ENCODE measurements around the gene ACTR10.

Gene ACTR10

DNA sequence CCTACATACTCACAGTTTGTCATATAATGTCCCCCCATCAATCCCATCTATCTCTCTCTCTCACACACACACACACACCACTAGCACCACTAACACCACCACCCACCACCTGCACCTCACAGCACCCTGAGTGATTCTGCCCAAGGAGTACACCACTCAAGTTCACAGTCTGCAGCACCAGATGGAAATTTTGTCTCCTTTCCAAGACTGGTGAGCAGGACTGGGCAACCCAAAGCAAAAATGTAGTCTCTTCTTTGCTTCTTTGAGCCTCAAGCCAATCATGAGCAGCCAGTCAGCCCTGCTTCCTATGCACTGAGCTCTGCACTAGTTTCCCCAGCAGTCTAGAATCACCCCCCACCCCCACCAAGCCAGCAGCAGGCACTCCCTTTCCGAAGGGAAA is 32.9 kb upstream of the ACTR10 start:
- DNase-seq (ENCODE audit: low read depth in 1 of 2, low spot score in 1 of 2), result no peak
- Histone ChIP-seq H3K4me3 (replicated peaks; ENCODE audit: insufficient read depth, low read length) (no peak overlapping the region), H3K27me3 (ENCODE audit: insufficient read depth, poor library complexity, severe bottlenecking) (no peaks in the 10 kb centered on the region), H3K27ac (replicated peaks) (no peak overlapping the region)
- TF ChIP-seq SPI1 (IDR thresholded peaks at IDR 0.05; ENCODE audit: borderline replicate concordance, low read depth) (no peak), POLR2AphosphoS5 (IDR thresholded peaks at IDR 0.05; ENCODE audit: low read depth) (no peak), GABPA (IDR thresholded peaks at IDR 0.05; ENCODE audit: low read depth) (no peak)
- TF ChIP-seq, protein P1, sequence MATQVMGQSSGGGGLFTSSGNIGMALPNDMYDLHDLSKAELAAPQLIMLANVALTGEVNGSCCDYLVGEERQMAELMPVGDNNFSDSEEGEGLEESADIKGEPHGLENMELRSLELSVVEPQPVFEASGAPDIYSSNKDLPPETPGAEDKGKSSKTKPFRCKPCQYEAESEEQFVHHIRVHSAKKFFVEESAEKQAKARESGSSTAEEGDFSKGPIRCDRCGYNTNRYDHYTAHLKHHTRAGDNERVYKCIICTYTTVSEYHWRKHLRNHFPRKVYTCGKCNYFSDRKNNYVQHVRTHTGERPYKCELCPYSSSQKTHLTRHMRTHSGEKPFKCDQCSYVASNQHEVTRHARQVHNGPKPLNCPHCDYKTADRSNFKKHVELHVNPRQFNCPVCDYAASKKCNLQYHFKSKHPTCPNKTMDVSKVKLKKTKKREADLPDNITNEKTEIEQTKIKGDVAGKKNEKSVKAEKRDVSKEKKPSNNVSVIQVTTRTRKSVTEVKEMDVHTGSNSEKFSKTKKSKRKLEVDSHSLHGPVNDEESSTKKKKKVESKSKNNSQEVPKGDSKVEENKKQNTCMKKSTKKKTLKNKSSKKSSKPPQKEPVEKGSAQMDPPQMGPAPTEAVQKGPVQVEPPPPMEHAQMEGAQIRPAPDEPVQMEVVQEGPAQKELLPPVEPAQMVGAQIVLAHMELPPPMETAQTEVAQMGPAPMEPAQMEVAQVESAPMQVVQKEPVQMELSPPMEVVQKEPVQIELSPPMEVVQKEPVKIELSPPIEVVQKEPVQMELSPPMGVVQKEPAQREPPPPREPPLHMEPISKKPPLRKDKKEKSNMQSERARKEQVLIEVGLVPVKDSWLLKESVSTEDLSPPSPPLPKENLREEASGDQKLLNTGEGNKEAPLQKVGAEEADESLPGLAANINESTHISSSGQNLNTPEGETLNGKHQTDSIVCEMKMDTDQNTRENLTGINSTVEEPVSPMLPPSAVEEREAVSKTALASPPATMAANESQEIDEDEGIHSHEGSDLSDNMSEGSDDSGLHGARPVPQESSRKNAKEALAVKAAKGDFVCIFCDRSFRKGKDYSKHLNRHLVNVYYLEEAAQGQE (IDR thresholded peaks at IDR 0.05; ENCODE audit: insufficient replicate concordance, low read depth), result no peak
- TF ChIP-seq, protein P2, sequence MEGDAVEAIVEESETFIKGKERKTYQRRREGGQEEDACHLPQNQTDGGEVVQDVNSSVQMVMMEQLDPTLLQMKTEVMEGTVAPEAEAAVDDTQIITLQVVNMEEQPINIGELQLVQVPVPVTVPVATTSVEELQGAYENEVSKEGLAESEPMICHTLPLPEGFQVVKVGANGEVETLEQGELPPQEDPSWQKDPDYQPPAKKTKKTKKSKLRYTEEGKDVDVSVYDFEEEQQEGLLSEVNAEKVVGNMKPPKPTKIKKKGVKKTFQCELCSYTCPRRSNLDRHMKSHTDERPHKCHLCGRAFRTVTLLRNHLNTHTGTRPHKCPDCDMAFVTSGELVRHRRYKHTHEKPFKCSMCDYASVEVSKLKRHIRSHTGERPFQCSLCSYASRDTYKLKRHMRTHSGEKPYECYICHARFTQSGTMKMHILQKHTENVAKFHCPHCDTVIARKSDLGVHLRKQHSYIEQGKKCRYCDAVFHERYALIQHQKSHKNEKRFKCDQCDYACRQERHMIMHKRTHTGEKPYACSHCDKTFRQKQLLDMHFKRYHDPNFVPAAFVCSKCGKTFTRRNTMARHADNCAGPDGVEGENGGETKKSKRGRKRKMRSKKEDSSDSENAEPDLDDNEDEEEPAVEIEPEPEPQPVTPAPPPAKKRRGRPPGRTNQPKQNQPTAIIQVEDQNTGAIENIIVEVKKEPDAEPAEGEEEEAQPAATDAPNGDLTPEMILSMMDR (IDR thresholded peaks at IDR 0.05; ENCODE audit: insufficient read depth, low read length), result no peak

DNA sequence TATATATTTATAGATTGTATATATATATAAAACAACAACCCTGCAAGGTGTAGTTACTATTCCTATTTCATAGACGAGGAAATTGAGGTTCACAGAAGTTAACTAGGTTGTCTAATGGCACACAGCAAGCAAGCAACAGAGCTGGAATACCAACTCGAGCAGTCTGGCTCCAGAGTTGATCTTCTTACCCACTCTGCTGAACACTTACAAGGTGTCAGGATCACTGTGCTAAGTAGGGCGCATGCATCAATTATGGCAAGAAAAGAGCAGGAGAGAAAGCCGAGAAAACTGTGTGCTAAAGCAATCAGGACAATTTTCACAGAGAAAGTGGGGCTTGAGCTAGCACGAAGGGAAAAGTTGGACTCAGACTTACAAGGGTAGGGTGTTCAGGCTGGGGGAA is 32.1 kb upstream of the ACTR10 start:
- TF ChIP-seq SPI1 (IDR thresholded peaks at IDR 0.05; ENCODE audit: borderline replicate concordance, low read depth) (no peak), GABPA (IDR thresholded peaks at IDR 0.05; ENCODE audit: low read depth) (no peak), POLR2AphosphoS5 (IDR thresholded peaks at IDR 0.05; ENCODE audit: low read depth) (no peak)
- TF ChIP-seq, protein P1 (IDR thresholded peaks at IDR 0.05; ENCODE audit: insufficient replicate concordance, low read depth), result no peak
- TF ChIP-seq, protein P2 (IDR thresholded peaks at IDR 0.05; ENCODE audit: insufficient read depth, low read length), result no peak
- DNase-seq (ENCODE audit: low read depth in 1 of 2, low spot score in 1 of 2), result no peak
- Histone ChIP-seq H3K27ac (replicated peaks) (no peak overlapping the region), H3K4me3 (replicated peaks; ENCODE audit: insufficient read depth, low read length) (no peak overlapping the region), H3K27me3 (ENCODE audit: insufficient read depth, poor library complexity, severe bottlenecking) (no peaks in the 10 kb centered on the region)

DNA sequence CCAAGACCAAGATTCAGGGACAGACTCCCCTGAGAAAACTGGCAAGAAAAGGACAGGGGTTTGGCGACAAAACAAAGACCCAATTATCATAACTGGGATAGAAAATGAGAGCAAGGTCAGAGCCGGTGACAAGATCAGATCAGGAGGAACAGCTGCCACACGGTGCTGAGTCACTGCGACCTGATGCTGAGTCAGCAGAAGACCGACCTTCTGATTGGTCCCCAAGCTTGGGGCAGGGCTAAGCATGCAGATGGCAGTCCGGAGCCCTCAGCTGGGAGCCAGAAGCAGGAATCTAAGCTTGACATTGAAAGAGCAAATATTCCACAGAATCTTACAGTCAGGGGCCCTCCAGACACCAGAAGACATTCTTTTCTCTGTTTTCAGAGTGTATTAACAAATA is 28.9 kb upstream of the ACTR10 start:
- Histone ChIP-seq H3K27ac (replicated peaks) (no peak overlapping the region), H3K4me3 (replicated peaks; ENCODE audit: insufficient read depth, low read length) (no peak overlapping the region), H3K27me3 (ENCODE audit: insufficient read depth, poor library complexity, severe bottlenecking) (no peaks in the 10 kb centered on the region)
- no peak for TF ChIP-seq SPI1 (IDR thresholded peaks at IDR 0.05; ENCODE audit: borderline replicate concordance, low read depth)
- no peak for TF ChIP-seq GABPA (IDR thresholded peaks at IDR 0.05; ENCODE audit: low read depth)
- TF ChIP-seq, protein P2 (IDR thresholded peaks at IDR 0.05; ENCODE audit: insufficient read depth, low read length), result no peak
- TF ChIP-seq, protein P1 (IDR thresholded peaks at IDR 0.05; ENCODE audit: insufficient replicate concordance, low read depth), result peak; percentile 34
- TF ChIP-seq POLR2AphosphoS5 (IDR thresholded peaks at IDR 0.05; ENCODE audit: low read depth), result no peak
- DNase-seq (ENCODE audit: low read depth in 1 of 2, low spot score in 1 of 2), result peak; percentile 24 to 67
